GM19240 (cell line): ENCODE results near the gene CFL2.
A peak's percentile ranks its signal among the peaks of the same experiment; 100 is the strongest.
"Not testable (repeated sequence)": the region's sequence is repeated elsewhere in the genome, so short reads cannot be mapped to it uniquely, and the experiment has no call there.

Experiments
- DNase-seq: peaks from one replicate; pipeline ENCODE4 v3.0.0; 2011; ENCODE audit warnings: low spot score; ENCODE audit not compliant: insufficient read length

Gene CFL2

DNA sequence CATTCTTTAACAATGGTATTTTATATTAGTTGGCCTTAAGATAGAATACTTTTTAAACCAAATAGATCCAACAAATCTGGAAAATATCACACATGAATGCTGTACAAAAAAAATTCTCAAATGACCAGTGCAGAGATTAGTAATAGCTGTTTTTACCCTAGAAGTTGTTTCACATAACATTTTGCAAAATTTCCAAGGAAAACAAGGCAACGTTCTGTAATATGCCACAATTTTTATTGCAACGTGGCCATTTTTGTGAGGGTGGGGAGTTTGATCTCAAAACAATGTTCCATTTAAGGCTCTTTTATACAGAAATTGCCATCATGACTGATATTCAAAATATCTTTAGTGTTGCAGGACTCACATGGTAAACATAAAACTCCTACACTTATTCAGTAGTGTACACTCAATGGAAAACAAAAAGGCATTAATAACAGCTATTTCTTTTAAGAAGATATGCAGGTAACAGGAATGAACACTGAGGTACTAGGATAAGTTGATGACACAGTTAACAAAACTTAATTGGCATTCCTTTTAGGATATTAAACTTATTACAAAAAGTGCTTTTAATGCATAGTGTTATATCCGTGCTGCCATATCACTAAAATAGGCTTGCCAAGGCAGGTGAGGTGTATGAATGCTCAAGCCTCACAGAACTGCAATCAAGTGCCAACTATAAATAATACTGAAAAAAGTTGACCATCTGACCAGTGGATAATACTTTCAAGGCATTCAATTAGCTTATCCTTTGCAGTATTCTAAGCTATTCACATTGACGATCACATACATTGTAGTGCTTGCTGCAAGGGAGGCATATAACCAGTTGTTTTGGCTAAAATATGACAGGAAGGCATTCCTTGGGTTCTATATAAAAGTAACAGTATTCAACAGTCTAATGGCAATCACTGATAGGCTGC, 2.3 kb downstream of the CFL2 start:
- no peak for DNase-seq

- peak; percentile 34 for DNase-seq
Measured at GRCh38 chr14:34711169-34711568, 3.2 kb downstream of the CFL2 start.

GRCh38 chr14:34710744-34711143, 3.6 kb downstream of the CFL2 start:
- no peak for DNase-seq

- no peak for DNase-seq
Measured at GRCh38 chr14:34710006-34710405, 4.4 kb downstream of the CFL2 start.

DNA sequence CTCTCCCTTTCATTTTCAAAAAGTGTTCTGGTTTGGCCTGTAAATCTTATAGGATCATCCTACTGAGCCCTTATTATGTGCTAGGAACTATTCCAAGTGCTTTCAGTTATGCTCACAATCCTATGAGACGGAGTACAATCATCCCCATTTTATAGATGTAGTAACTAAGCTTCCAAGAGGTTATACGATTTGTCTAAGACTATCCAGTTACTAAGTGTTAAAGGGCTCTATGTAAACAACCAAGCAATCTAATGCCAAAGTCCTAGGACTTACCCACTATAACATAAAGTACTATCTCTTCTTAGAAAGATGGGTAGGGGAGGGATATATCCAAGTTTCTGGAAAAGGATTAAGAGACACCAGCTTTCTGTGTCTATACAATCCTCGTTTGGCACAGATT, 6.7 kb downstream of the CFL2 start:
- no peak for DNase-seq

DNA sequence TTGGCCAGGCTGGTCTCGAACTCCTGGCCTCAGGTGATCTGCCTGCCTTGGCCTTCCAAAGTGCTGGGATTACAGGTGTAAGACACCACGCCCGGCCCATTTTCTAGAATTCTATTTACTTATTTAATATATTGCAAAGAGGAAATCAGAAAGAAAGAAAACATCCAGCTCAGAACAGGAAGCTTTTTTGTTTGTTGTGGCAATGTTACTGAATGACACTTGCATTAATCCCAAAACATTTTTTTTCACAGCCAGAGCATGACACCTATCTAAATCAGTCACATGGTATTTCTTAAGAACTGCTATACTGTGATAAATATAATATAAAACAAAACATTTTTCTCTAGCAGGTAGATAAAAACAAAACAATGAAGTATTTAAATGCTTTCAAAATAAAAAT, 12.6 kb downstream of the CFL2 start:
- no peak for DNase-seq

- DNase-seq: no peak
Measured at GRCh38 chr14:34700622-34701130, 13.7 kb downstream of the CFL2 start.

DNA sequence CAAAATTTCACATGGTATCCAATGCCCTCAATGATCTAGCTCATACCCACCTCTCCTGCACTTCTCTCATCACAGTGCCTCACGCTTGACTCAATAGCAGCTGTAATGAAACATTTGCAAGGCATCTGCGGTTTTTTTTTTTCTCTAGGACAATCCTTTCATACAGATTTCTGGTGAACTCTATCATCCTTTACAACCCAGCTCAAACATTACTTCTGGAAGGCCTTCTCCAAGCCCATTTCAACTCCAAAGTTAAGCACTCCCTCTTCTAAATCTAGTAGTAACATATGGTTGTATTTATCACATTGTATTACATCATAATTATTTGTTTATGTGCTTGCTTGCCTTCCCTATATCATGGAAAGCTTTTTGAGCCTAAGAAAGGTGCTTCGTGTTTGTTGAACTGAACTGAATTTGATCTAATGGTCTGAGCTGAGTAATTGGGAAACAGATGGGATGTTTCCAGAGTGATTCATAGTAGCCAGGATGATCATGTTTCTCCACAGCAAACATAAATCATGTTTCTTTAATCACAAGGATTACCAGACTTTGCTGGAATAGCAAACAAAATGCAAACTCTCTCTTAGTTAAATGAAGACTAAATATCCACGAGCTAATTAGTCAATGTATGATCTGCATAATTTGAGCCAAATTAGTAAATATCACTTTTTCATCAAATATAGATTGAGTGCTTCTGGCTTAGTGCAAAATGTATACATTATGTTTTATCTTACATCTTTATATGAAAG, 14.3 kb downstream of the CFL2 start:
- no peak for DNase-seq

DNA sequence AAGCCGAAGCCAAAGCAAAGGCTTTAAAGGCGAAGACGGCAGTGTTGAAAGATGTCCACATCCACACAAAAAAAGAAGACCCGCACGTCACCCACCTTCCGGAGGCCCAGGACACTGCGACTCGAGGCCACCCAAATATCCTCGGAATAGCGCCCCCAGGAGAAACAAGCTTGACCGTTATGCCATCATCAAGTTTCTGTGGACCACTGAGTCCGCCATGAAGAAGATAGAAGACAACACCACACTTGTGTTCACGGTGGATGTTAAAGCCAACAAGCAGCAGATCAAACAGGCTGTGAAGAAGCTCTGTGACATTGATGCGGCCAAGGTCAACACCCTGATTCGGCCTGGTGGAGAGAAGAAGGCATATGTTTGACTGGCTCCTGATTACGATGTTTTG, 20.2 kb downstream of the CFL2 start:
- not testable (repeated sequence) for DNase-seq

DNA sequence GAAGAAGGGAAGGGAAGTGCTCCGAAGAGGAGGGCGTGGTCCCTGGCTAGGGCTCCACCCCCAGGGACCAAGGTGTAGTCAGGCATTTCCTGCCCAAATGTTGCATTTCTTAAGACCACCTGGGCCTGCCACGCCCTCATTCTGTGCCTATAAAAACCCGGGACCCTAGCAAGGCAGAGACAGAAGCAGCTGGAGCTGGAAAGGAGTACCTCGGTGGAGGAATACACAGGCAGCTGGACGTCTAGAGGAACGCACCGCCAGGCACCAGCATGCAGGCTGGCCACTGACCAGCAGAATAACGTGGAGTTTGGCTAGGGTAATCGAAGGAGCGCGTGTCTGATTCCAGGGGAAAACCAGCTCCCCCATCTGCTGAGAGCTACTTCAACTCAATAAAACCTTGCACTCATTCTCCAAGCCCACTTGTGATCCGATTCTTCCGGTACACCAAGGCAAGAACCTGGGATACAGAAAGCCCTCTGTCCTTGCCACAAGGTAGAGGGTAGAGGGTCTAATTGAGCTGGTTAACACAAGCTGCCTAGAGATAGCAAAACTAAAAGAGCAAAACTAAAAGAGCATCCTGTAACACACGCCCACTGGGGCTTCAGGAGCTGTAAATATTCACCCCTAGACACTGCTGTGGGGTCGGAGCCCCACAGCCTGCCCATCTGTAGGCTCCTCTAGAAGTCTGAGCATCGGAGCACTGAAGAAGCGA, 21.0 kb downstream of the CFL2 start:
- no peak for DNase-seq

DNA sequence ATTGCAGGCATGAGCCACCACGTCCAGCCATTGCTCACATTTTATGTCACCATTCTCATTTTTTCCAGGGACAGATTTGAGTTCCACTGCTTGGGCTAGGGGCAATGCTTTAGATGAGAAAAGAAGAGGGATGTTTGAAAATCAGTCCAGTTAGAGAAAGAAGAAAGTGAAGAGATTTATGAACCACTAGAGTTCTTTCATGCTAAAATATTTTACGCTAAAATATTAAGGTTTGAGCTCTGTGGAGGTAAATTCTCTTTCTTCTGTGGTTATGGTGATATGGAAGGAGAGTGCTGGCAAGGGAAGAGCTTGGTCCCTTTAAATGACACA, 21.5 kb downstream of the CFL2 start:
- no peak for DNase-seq

DNA sequence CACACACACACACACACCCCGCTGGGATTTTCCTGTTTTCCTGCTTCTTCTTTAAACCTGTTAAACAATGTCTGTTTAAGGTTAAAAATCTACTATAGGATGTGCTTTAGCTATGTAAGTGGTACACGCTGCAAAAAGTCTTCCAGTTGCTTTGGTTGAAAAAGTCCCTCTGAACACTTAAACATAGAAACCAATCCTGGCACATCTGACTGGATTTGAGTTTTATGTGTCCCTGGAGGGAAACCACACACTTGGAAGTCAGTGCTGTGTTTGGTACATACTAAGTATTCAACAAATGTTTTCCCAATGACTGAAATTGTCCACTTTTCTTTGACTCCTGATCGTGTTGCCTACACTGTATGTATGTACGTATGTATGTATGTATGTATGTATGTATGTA, 22.0 kb downstream of the CFL2 start:
- no peak for DNase-seq

- no peak for DNase-seq
Measured at GRCh38 chr14:34691206-34691605, 23.2 kb downstream of the CFL2 start.

GRCh38 chr14:34688470-34689206, 25.8 kb downstream of the CFL2 start:
- DNase-seq: no peak

- DNase-seq: no peak
Measured at GRCh38 chr14:34685819-34686428, 28.5 kb downstream of the CFL2 start.

DNA sequence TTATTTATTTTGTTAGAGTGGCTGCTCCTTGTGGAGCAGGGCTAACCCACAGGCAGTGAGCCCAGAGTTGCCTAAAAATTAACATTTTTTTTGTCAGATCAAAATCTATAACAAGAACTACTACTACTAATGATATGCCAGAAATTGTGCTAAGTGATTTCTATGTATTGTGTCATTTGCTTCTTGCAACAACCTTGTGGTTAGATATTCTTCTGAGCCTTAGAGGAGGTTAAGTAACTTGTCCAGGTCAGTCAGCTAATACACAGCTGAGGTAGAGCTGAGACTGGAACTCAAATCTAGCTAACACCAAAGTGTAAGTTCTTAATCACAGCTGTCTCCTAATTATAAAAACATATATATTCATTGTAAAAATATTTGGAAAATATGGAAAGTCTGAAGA, 29.8 kb downstream of the CFL2 start:
- DNase-seq: no peak

- DNase-seq: no peak
Measured at GRCh38 chr14:34682787-34683321, 31.5 kb downstream of the CFL2 start.

GRCh38 chr14:34680806-34681479, 33.5 kb downstream of the CFL2 start:
- no peak for DNase-seq

DNA sequence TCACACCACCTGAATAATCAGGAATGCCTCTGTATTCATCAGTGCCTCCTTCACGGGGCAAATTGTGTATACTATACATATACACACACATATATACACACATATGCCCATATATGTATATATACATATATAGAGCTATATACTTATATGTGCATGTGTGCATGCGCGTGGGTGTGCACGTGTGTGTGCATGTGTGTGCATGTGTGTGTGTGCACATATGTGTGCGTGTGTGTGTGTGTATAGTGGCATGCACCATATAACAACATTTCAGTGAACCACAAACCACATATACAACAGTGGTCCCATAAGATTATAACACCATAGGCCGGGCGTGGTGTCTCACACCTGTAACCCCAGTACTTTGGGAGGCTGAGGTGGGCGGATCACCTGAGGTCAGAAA, 35.7 kb downstream of the CFL2 start:
- DNase-seq: no peak

DNA sequence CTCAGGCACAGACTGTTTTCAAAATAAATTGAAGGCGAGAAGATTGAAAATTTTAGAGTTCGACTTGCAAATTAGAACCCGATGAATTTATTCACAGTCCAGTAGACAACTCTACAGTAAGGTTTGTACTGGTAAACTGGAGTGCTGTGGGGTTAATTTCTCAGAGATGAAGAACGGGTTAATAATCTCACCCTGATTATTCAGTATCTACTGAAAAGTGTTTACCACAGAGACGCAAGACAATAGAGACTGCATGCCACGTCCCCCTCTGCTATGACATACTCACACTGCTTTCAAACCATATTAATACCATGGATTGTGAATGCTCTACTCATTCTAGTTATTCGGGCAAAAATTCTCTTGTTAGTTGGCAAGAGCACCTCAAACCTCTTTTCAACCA, 36.1 kb downstream of the CFL2 start:
- no peak for DNase-seq
